Bronchial epithelial cell (primary cell): Measurements from ENCODE around the gene CDC45. TPM values are rescaled to one million over a fixed set of nuclear protein-coding genes. Genes with fewer than 3 reads are reported as not detected.
A peak's percentile ranks its signal among the peaks of the same experiment; 100 is the strongest.

Source experiments
- DNase-seq: peaks from one replicate; pipeline ENCODE4 v3.0.0-alpha.2; 2010; ENCODE audit warnings: low read depth
- FAIRE-seq: peaks from 2 replicates; lab custom pipeline; 2011; peaks lifted over from hg19 to GRCh38; lab: Jason Lieb, UNC
- H3K27me3 ChIP-seq: 2 replicates; pipeline ENCODE4 v1.5.1; 2011; ENCODE audit warnings: low read length; ENCODE audit not compliant: control insufficient read depth, insufficient read depth
- H3K36me3 ChIP-seq: 2 replicates; pipeline ENCODE4 v1.5.1; 2011; ENCODE audit warnings: low read length; ENCODE audit not compliant: control insufficient read depth, insufficient read depth
- H3K4me3 ChIP-seq: 2 replicates; pipeline ENCODE4 v1.5.1; 2011; ENCODE audit warnings: mild to moderate bottlenecking, low read depth, low read length, control low read depth
- total RNA-seq: library from RNA; depleted of rRNA; stranded (reverse); fragments of >200 nt; gene quantifications from 2 replicates; pipeline ENCODE4 v1.2.1, GENCODE V29; 2014
- TF ChIP-seq, protein P1 (sequence below): IDR thresholded peaks from 2 replicates; pipeline ENCODE4 v1.5.1; 2011; ENCODE audit warnings: mild to moderate bottlenecking, moderate library complexity, low read length, control low read depth, inconsistent platforms; ENCODE audit not compliant: insufficient read depth, severe bottlenecking

The CDC45 gene
- total RNA-seq, 1 donor from 2014 or later: 0.26 TPM

GRCh38 chr22:19476023-19476422 is 3.7 kb upstream of the CDC45 start:
- no peak for FAIRE-seq

GRCh38 chr22:19477321-19478044 is 2.2 kb upstream of the CDC45 start:
- TF ChIP-seq, protein P1, sequence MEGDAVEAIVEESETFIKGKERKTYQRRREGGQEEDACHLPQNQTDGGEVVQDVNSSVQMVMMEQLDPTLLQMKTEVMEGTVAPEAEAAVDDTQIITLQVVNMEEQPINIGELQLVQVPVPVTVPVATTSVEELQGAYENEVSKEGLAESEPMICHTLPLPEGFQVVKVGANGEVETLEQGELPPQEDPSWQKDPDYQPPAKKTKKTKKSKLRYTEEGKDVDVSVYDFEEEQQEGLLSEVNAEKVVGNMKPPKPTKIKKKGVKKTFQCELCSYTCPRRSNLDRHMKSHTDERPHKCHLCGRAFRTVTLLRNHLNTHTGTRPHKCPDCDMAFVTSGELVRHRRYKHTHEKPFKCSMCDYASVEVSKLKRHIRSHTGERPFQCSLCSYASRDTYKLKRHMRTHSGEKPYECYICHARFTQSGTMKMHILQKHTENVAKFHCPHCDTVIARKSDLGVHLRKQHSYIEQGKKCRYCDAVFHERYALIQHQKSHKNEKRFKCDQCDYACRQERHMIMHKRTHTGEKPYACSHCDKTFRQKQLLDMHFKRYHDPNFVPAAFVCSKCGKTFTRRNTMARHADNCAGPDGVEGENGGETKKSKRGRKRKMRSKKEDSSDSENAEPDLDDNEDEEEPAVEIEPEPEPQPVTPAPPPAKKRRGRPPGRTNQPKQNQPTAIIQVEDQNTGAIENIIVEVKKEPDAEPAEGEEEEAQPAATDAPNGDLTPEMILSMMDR: no peak
- no peaks in the 10 kb centered on the region for H3K27me3 ChIP-seq
- DNase-seq (no peak), FAIRE-seq (no peak)
- peaks cover 13% of the 10 kb centered on the region for H3K36me3 ChIP-seq
- peak overlapping the region; percentile 73 for H3K4me3 ChIP-seq

More at GRCh38 chr22:19476023-19476422, 3.7 kb upstream of the CDC45 start:
- DNase-seq: no peak
- peaks cover 22% of the 10 kb centered on the region for H3K36me3 ChIP-seq
- TF ChIP-seq, protein P1: no peak
- no peak overlapping the region for H3K4me3 ChIP-seq
- no peaks in the 10 kb centered on the region for H3K27me3 ChIP-seq

- TF ChIP-seq, protein P1: no peak
- DNase-seq (no peak), FAIRE-seq (no peak)
- Histone ChIP-seq H3K36me3 (peaks cover 7% of the 10 kb centered on the region), H3K4me3 (peak overlapping the region; percentile 73), H3K27me3 (no peaks in the 10 kb centered on the region)
These were observed 1.4 kb upstream of the CDC45 start for GRCh38 chr22:19478045-19478900.

GRCh38 chr22:19478901-19479354 is 792 bp upstream of the CDC45 start, which contains the start of gene UFD1:
TSS of gene UFD1 (minus strand) at chr22:19479193. CDS start at chr22:19479085, 108 bp downstream.
- TF ChIP-seq, protein P1: no peak
- Histone ChIP-seq H3K4me3 (peak within 1 kb of the TSS; percentile 73), H3K36me3 (peaks cover 5% of the 10 kb centered on the region), H3K27me3 (no peaks in the 10 kb centered on the region)
- DNase-seq: no peak
- no peak for FAIRE-seq

GRCh38 chr22:19480173-19480568 is 451 bp downstream of the CDC45 start:
- Histone ChIP-seq H3K36me3 (no peaks in the 10 kb centered on the region), H3K4me3 (peak overlapping the region; percentile 73), H3K27me3 (no peaks in the 10 kb centered on the region)
- DNase-seq: no peak
- no peak for FAIRE-seq
- TF ChIP-seq, protein P1: no peak
